ENCODE results near the gene ATP11C. TPM values are rescaled to one million over a fixed set of nuclear protein-coding genes. Genes with fewer than 3 reads are reported as not detected.
"Not testable (repeated sequence)": the region's sequence is repeated elsewhere in the genome, so short reads cannot be mapped to it uniquely, and the experiment has no call there.

The ATP11C gene
- total RNA-seq = 29.0 and 31.4 TPM in 2 replicates

DNA sequence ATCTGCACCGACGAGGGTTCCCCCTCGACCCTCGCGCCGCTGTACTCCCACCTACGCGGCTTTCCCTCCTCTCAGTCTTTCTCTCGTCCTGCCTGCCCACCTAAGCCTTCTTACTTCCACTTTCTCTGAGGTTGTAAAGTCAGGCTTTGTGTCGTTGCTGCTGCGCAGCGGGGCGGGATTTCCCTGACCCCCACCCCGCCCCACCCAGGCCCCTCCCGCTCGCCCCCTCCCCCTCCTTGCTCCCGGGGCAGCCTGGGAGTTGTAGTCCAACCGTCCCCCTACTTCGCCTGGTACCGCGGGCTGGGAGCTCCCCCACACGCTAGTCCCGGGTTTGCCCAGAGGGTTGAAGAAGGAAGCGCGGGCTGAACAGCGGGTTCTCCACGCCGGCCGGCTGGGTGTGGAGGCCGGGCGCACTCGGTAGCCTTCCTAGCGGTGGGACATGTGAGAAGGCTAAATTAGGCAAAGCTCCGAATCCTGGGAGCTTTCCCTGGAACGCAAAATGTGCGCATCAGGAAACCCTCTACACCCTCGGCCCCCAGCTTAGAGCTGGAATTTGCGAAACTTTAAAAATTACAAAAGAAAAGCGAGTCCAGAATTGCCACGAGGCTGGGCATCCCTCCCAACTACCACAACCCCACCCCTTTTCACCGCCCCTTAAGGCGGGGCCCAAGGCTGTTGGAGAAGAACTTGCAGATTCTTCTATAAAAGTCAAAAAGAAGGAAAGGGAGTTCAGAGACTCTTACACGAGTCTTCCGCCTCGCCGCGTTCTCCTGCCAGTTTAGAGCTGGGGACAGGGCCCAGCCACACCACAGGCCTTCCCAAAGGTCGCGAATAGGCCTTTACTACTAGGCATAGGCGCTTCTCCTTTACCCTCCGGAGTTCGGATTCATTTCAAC is at the start of gene ATP11C:
Gene ATP11C, minus strand, starts transcription at position 153 of the 896 bp plus-strand sequence. CDS start 1,011 bp downstream, outside the sequence.
- DNase-seq (ENCODE audit: low read depth) = peak; percentile 63

- peak; percentile 77 for DNase-seq (ENCODE audit: low read depth)
These were observed 41.6 kb upstream of the ATP11C start for GRCh38 chrX:139974471-139974870.

- DNase-seq (ENCODE audit: low read depth) = no peak
These were observed 40.1 kb upstream of the ATP11C start for GRCh38 chrX:139972629-139973624.

GRCh38 chrX:139972113-139972512 is 39.3 kb upstream of the ATP11C start:
- no peak for DNase-seq (ENCODE audit: low read depth)

DNA sequence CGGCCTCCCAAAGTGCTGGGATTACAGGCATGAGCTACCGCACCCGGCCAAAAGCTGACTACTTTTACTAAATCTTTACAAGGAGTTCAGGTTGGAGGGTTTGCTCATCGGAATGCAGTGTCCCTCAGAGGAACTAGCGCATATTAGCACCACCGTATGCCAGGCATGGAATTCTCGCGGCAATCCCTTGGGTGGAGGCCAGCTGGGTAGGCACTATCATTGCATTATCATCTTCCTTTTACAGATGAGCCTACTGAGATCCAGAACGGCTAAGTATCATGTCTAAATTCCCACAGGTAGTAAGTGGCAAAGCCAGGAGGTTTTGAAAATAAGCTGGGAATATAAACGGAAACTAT is 38.5 kb upstream of the ATP11C start:
- no peak for DNase-seq (ENCODE audit: low read depth)

GRCh38 chrX:139969286-139969685 is 36.4 kb upstream of the ATP11C start:
- DNase-seq (ENCODE audit: low read depth) = no peak

DNA sequence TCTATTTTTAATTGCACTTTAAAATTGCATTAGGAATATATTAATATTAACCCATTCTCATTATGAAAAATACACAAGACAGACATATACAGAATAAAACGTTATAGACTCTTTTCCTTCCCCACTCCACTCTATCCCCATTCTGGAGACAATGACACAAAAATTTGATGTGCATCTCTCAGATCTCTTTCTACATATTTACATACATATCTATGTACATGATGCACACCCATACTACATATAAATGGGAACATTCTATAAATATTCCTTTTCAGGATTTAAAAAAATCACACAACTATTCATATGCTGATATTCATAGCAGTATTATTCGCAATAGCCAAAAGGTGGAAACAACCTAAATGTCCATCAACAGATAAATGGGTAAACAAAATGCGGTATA is 34.9 kb upstream of the ATP11C start:
- no peak for DNase-seq (ENCODE audit: low read depth)

GRCh38 chrX:139967300-139967699 is 34.4 kb upstream of the ATP11C start:
- DNase-seq (ENCODE audit: low read depth) = no peak

DNA sequence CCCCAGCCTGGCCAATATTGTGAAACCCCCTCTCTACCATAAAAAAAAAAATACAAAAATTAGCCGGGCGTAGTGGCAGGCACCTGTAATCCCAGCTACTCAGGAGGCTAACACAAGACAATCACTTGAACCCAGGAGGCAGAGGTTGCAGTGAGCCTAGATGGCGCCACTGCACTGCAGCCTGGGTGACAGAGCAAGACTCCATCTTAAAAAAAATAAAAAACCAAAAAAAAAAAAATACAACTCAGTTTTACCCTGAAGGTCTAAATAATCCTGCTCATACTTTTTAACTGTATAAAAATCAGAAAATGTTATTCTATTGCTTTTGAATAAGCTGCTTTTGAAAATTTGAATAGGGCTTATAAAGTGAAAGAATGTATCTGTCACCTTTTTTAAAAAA is 33.3 kb upstream of the ATP11C start:
- DNase-seq (ENCODE audit: low read depth) = not testable (repeated sequence)

- no peak for DNase-seq (ENCODE audit: low read depth)
These were observed 32.6 kb upstream of the ATP11C start, which contains the start of gene CXorf66 for GRCh38 chrX:139965421-139965820. TSS of gene CXorf66 (minus strand) at chrX:139965521. CDS start at chrX:139965496, 25 bp downstream.

DNA sequence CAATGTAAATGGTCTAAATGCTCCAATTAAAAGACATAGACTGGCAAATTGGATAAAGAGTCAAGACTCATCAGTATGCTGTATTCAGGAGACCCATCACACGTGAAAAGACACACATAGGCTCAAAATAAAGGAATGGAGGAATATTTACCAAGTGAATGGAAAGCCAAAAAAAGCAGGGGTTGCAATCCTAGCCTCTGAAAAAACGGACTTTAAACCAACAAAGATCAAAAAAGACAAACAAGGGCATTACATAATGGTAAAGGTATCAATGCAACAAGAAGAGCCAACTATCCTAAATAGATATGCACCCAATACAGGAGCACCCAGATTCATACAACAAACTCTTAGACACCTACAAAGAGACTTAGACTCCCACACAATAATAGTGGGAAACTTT is 28.2 kb upstream of the ATP11C start:
- not testable (repeated sequence) for DNase-seq (ENCODE audit: low read depth)

DNA sequence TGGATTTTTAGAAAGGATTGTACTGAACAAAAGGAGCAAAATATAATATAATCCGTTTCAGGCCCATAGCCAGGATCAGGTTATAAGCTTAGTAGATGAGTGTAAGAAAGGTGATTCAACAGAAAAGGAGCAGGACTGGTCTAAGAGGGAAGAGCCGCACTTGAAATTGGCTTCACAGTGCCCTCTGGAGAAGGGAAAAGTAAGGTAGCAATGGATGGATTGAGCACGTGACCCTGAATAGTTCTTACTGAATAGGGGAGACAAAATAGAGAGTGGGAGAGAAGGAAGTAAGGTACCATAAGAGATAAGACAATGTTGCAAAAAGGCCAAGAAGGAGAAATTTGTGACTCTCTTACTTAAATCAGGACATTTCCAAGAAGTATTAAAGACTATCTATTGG is 16.9 kb upstream of the ATP11C start:
- DNase-seq (ENCODE audit: low read depth) = no peak

DNA sequence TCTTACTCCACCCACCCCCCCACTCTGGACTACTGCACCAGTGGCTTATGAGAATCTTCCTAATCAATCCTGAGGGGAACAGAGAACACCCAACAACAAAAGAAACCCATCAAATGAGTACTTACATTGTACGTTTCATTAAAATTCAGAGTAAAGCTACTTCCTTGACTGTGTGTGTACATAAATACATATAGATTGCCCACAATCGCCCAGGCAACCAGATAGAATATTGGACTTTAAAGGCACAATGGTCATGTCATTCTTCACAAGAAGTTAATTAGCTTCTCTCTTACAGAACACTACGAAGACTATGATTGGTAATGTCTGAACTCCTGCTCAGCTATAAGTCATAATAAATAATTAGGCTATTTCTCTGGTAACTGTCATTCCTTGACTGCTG is 12.2 kb upstream of the ATP11C start:
- DNase-seq (ENCODE audit: low read depth) = no peak

DNA sequence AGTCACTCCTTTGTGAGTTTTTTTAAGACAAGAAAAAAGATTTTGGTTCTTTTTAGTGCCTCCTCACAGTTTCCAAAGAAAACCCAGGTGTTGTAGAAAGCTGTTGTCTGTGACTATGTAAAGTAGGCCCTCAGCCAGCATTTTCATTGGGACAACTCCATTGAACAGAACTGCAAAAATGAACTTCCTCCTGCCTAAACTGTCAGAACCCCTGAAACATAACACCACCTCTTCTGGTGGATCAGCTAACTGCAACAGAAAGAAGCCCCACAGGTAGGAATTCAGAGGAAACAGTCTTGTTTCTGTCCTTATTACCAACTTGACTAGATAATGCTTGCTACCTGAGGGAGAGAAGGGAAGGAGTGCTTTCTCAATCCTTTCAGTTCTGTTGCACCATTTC is 3.4 kb upstream of the ATP11C start:
- DNase-seq (ENCODE audit: low read depth) = no peak

DNA sequence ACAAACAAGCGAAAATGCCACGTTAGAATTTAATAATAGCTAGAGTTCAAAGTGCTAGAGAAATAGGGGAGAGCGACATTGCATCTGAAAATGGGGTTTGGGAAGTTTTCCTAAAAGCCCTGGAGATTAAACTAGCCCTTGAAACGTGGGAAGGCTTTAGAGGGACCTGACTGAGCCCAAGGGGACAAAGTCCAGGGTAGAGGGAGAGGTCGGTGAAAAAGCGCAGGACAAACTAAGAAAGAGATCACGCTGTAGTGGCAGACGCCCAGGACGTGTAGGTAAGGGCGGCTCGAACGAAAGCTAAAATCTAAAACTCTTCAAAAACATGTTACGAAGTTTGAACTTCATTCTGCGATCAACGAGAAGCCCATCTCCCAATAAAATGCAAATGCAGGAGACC is 1.1 kb upstream of the ATP11C start:
- no peak for DNase-seq (ENCODE audit: low read depth)

- no peak for DNase-seq (ENCODE audit: low read depth)
These were observed 566 bp downstream of the ATP11C start for GRCh38 chrX:139932073-139932900.

DNA sequence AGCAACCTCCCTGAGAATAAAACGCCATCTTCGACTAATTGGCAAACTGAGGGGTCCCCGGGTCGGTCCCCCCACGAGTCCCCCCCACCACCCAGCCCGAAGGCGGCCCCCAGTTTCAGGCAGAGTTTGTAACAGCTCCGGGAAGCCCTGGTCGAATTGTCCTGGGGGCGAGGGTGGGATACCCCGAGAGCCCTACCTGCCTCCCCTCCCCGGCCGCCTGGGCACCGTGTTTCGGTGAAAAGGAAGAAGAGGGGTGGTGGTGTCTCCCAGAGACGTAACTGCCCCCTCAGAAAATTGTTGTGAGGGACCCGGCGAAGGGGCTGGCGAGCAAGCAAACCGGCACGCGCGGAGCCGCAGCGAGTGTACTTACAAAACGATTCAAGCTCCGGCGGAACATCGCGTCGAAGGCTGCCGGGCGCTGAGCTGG is 1.2 kb downstream of the ATP11C start:
- DNase-seq (ENCODE audit: low read depth) = no peak

DNA sequence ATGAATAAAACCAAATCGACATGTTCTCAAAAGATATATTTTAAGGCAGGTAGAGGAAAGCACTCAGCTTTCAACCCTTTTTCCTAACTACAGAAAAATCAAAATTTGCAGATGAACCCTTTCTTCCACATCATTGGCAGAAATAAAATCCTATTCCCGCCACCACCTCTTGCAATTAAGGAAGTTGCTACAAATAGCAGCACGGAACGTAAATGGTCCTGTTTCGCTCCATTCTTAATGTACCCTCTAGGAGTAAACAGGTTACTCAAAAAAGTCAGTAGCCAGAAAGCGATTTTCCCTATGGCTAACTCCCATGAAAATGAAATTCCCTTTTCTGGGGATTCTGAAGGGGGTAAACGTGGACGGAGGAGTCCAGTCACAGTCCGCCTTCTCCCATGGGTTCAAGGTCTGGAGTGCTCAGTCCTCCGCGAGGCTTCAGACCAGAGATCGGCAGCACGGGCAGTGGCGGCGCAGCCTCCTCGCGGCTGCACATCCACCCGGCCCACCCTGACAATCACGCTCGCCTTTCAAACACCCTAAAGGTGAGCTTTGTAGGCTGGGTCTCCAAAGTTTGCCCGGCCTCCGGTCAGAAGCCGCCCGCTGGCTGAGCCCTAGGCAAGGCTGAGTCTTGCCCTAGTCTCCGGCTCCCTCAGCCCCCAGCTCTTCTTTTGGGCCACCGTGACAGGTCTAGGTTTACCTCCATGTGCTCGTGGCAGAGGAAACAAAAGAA is 1.8 kb downstream of the ATP11C start:
- no peak for DNase-seq (ENCODE audit: low read depth)

GRCh38 chrX:139930401-139930800 is 2.5 kb downstream of the ATP11C start:
- DNase-seq (ENCODE audit: low read depth) = no peak

DNA sequence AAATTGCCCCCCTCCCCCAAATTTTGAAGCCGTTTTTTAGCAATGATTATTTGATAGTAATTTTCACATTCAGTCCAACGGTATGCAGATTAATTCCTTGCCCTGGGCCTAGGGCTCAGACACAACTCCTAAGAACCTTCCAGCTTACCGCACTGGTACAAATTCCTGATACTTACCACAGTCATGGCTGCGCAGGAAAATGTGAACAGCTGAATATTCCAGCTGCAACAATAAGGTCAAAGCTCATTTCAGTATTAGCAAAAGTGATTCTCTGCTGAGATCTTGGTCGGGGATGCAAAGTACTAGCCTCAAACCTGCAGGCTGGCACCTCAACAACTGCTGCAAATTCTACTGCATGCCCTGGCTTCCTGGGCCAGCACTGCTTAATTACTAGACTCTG is 3.0 kb downstream of the ATP11C start:
- DNase-seq (ENCODE audit: low read depth) = no peak

- DNase-seq (ENCODE audit: low read depth) = no peak
These were observed 8.2 kb downstream of the ATP11C start for GRCh38 chrX:139924696-139925095.

Data from renal cortical epithelial cell (primary cell).